CD4-positive, alpha-beta T cell treated with Interleukin-6 for 4 hours (primary cell): ENCODE data around the gene FXYD7.
"Not testable (repeated sequence)": the region's sequence is repeated elsewhere in the genome, so short reads cannot be mapped to it uniquely, and the experiment has no call there.

Source experiments
- DNase-seq: peaks from one replicate; pipeline ENCODE4 v3.0.0-alpha.2; 2020; ENCODE audit warnings: mixed read lengths

Gene FXYD7

DNA sequence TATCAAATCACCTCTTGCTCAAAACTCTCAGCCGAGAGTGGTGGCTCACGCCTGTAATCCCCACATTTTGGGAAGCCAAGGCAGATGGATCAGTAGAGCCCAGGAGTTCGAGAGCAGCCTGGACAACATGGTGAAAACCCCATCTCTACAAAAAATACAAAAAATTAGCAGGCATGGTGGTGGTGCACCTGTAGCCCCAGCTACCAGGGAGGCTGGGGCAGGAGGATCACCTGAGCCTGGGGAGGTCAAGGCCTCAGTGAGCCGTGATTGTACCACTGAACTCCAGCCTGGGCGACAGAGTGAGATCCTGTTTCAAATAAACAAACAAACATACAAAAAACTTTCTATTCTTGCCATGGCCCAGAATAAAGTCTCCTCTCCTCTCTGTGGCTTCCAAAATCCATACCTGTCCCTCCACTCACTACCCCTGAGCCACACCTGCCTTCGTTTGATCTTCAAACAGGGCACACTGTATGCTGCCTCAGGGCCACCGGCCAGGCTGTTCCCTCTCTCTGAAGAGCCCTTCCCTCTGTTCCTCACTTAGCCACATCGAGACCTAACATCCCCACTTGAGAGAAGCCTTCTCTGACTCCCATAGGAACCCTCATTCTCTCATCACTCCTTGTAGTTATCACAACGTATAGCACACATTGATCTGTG, 14.5 kb upstream of the FXYD7 start:
- DNase-seq, result no peak

DNA sequence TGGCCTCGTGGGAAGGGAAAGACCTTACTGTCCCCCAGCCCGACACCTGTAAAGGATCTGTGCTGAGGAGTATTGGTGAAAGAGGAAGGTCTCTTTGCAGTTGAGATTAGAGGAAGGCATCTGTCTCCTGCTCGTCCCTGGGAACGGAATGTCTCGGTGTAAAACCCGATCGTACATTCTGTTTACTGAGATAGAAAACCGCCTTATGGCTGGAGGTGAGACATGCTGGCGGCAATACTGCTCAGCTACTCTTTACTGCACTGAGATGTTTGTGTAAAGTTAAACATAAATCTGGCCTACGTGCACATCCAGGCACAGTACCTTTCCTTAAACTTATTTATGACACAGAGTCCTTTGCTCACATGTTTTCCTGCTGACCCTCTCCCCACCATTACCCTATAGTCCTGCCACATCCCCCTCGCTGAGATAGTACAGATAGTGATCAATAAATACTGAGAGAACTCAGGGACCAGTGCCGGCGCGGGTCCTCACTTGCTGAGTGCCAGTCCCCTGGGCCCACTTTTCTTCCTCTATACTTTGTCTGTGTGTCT, 13.3 kb upstream of the FXYD7 start:
- DNase-seq, result not testable (repeated sequence)

DNA sequence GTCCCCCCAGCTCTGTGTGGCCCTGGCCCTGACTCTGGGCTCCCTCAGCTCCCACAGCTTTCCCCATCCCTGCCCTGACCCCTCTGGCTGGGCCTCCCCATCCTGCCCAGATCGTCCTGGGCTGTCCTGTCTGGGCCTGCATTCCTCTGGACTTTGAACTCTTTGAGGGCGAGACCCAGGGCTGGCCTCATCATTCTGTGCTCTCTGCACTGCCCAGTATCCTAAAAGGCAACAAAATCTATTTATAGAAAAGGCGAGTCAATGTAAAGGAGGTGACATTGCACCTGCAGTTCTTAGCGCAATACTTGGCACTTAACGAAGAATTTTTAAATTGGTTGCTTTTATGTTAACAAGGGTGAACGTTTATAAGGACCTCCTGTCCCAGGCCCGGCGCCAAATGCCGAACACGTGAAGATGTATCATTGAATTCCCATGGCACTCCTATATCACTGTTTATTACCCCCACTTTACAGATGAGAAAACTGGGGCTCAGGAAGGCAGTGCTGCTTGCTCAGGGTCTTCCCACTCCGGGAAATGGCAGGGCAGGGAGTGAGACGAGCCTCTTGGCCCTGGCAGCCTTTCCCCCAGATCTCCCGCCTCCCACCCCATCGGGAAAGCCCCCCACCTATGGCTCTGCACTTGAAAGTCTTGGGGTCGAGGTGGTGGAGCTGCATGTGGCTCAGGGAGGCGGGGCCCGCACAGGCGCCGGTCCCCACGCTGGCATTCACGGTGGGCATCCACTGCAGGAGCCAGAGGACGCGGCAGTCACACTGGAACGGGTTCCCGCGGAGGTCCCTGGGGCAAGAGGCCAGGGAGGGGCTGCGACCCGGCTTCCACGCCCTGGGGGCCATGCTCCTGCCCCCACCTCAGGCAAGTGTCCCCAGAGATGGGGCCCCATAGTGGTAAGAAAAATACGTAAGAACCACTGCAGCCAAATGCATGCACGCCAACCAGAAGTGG, 12.0 kb upstream of the FXYD7 start:
- DNase-seq, result no peak

DNA sequence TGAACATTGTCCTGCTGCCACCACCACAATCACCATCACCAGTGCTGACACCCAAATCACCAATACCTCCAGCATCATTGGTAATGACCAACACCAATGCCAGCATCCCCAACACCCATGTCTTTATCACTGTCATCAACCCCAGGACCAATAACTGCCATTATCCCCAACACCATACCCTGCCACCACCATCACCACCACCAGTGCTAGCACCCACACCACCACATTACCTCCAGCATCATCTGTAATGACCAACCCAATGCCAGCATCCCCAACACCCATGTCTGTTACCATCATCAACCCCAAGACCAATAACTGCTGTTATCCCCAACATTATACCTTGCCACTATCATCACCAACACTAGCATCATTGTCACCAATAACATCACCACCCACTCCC, 10.8 kb upstream of the FXYD7 start:
- no peak for DNase-seq

DNA sequence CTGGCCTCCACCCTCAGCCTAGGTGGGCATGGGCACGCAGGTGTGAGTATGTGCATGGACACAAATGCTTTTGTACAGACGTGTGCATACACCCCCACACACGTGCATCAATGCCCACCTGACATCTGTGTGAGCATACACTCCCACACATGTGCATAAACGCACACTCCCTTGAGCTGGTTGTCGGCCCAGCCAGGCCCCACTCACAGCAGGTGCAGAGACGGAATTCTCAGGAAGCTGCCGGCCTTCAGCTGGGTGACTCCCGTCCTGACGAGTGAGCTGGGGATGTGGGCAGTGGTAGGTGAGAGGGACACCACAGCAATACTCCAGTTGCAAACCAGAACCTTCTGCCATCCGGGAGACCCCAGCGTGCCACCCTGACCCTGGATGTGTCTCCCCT, 9.2 kb upstream of the FXYD7 start:
- DNase-seq, result no peak

DNA sequence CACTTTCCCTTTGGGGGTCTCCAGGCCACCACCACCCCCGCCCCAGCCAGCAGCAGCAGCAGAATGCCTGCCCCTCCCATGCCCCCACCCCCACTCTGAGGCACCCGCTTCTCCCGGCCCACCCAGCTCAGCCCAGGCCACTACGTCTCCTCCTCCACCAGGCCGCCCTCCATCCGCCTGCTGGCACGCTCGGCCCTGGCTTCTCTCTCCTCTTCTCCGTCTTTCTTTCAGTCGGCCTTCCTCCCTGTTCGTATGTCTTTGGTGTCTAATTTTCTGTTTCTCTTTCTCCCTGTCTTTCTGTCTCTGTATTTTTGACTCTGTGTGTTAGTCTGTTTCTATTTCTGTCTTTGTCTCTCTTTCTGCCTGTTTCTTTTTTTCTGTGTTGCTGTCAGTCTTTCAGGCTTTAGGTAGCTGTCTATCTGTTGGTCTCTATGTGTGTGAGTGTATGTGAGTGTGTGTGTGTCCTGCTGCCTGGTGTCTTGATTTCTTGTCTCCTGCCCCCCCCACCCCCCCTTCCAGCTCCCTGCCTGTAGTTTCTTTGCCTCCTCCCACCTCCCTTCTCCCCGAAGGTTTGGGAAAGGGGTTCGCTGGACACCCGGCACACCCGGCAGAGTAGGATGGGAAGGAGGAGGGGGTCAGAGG, 8.3 kb upstream of the FXYD7 start, which contains the start of gene LGI4:
TSS of gene LGI4 (minus strand) at position 459 of the 642 bp plus-strand sequence. CDS start at position 80, 379 bp downstream.
- DNase-seq, result no peak

DNA sequence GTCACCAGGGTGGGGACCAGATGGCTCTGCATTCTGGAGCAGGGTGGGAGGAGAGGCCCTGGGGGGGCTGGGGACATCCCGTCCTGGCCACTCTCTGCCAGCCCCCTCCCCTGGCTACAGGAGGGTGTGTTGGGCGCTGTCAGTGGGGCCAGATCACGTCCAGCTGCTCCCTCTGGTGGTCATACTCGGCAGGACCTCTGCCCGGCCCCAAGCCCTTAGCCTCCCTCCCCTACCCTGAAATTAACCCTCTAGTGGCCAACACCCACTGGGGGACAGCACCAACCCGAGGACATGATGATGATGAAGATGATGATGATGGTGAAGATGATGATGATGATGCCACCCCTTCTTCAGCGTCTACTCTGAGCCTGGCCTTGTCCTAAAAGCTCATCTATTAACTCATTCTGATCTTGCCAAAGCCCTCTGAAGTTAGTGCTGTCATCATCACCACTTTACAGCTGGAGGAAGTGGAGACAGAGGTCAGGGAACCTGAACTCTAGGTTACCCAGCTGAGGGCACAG, 7.6 kb upstream of the FXYD7 start:
- DNase-seq, result peak; percentile 66

DNA sequence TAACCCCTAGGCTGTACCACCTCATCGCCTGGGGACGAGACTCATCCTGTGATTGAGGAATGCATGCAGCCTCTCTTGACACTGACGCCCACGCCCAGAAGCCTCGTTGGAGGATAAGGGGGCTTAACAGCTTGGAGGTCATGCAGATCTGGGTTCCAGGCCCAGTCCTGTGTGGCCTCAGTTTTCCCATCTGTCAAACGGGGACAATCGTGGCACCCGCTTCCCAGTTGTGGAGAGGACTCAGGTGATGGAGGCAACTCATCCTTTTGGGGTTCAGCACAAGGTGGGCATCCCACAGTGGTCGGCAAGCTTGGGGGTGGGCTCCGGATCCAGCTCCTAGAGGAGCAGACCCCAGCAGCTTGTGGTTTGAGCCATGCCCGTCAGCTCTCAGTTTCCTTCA, 6.8 kb upstream of the FXYD7 start:
- no peak for DNase-seq

DNA sequence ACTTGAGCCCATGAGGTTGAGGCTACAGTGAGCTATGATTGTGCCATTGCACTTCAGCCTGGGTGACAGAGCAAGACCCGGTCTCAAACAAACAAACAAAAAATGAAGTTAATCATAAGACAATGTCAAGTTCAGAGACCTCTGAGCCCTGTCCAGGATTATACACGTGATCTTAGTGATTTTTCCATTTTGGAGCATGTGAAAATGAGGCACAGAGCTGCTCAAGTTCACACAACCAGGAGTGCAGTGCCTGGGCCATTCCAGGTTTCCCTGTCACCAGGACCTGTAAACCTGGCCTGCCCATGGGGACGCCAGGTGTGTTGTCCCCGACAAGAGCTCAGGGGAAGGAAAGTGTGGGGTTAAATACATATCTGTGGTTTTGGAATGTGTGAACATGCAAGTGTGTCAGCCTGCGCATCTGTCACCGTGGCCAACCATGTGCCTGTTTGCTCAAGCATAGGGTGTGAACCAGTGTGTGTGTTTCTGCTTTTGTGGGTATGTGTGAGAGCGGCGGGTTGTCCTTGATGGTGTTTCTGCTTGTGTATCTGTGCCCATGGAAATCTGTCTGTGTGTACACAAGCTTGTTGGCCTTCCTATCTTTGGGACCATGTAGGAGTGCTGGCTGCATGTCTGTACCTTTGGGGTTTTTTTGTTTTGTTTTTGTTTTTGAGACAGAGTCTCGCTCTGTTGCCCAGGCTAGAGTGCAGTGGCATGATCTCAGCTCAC, 5.9 kb upstream of the FXYD7 start:
- no peak for DNase-seq

DNA sequence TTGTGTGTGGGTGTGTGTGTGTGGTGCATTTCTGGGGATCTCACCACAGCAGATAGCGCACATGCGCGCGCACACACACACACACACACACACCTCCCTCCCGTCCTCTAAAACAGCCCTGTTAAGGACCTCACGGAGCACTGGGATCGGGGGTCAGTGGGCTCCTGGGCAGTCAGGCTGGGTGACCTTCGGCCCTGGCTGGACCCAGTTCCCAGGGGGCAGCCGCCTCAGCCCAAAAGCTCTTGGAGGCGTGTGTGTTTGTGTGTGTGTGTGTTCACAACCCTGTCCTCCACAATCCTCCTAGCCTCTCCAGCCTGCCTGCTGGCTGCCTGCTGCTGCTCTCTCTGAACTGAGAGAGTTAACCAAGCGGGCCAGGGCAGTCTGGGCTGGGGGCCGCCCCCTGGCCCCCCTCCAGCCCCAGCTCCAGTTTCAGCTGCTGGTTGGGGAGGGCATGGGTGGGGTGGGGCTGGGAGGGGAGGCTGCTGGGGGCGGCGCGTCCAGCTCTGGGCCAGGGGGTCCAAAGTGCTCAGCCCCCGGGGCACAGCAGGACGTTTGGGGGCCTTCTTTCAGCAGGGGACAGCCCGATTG, 4.7 kb upstream of the FXYD7 start, which contains the start of gene FXYD1:
TSS of gene FXYD1 (plus strand) at position 520 of the 588 bp plus-strand sequence. CDS start 1,256 bp downstream, outside the sequence.
- no peak for DNase-seq

DNA sequence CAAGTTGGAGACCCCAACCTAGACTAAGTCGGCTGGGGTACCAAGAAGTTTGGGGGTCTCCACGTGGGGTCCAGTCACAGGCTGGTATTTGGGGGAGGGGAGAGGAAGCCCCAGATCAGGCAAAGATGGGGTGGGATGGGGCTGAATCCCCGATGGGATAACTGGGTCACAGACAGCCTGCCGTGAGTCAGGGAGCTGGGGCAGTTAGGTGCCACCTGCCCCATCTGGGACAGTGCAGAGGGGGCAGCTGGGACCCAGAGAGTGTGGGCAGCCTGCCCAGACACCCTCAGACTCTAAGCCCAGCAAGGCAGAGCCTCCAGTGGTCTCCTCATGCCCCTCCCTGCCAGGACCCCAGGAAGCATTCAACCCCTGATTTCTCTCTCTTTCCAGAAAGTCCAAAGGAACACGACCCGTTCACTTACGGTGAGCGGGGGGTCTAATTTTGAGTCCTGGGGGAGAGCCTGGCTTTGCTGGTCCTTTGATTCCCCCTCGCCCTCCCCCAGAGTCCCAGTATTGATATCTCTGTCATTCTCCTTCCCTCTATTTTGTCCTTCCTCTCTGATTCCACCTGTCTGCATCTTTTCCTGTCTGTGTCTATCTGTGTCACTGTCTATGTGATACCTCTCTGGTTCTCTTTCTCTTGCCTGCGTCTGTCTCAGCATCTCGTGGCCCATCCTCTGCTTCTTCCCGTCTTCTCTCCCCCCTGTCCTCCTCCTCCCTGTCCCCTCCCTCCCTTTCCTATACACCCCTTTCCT, 2.7 kb upstream of the FXYD7 start:
- DNase-seq, result no peak

DNA sequence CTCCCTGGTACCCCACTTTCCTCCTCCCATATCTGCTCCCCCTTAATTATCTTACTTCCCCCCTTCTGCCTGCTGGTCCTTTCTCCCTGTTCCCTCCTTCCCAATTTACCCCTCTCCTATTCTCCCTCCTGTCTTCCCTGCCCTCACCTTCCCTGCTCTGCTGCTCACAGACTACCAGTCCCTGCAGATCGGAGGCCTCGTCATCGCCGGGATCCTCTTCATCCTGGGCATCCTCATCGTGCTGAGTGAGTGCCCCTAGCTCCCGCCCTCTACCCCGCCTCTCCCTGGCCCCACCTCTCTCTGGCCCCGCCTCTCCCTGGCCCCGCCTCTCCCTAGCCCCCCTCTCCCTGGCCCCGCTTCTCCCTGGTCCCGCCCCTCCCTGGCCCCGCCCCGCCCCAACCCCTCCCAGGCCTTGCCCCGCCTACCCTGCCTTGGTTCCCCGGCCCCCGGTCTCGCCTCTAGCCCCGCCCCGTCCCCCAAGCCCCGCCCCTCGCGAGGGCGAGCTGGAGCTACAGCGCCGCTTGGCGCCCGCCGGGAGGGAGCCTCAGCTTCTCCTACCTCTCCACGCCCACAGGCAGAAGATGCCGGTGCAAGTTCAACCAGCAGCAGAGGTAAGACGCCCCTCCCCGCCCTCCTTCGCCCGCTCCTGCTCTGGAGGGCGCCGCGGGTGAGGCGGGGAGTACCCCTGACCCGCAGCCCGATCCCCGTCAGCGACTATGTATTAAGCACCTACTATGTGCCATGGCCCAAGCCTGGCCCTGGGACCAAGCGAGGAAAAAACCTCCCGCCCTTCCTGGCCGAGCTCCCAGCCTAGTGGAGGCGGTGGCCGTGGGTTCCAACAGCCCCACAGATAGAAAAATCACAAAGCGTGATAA, 1.9 kb upstream of the FXYD7 start:
- peak; percentile 98 for DNase-seq

DNA sequence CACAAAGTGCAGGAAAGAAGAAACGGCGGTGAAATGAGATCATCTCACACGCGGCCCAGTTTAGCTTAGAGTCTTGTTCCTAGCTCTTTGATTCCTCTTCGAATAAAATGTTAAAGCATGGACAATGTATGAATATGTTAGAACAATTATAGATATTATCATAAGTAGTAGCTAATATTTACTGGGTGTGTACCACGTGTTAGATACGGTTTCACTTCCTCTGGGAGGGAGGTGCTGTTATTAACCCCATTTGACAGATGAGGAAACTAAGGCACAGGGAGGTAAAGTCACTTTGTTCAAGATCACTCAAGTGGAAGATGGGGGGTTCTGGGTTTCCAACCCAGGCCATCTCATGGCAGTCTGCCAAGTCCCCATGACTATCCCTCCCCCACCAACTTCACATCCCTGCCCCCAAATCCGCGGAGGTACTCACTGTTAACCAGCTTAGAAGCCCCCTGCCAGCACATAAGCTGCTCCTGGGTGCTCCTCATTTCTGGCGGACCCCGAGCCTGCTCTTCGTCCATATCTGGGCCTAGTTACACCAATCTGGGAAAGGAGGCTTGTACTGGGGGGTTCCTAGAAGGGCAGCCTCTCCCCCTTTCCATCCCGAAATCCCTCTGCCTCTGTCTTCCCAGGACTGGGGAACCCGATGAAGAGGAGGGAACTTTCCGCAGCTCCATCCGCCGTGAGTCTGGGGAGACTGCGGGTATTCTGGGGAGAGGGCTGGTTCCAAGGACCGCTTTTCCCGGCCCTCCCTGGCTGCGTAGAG, 1.0 kb upstream of the FXYD7 start:
- peak; percentile 37 for DNase-seq

DNA sequence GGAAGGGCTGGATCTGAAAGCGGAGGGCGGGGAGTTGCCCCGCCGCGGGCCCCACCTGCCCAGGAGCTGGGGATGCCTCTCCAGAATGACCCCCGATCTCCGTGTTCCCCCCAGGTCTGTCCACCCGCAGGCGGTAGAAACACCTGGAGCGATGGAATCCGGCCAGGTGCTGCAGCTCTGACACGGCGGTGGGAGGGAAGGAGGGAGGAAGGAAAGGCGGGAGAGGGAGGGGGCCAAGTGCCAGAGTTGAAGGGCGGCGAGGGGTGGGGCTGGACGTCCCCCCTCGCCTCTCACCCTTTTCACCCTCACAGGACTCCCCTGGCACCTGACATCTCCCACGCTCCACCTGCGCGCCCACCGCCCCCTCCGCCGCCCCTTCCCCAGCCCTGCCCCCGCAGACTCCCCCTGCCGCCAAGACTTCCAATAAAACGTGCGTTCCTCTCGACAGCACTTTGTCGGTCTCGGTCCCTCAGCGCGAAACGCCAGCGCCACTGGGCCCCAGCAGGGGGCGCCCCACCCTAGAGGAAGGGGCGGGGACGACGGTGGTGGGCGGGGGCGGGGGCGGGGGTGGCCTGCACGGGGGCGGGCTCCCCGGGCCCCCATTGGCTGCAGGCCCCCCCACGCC, 337 bp upstream of the FXYD7 start:
- DNase-seq, result peak; percentile 78

DNA sequence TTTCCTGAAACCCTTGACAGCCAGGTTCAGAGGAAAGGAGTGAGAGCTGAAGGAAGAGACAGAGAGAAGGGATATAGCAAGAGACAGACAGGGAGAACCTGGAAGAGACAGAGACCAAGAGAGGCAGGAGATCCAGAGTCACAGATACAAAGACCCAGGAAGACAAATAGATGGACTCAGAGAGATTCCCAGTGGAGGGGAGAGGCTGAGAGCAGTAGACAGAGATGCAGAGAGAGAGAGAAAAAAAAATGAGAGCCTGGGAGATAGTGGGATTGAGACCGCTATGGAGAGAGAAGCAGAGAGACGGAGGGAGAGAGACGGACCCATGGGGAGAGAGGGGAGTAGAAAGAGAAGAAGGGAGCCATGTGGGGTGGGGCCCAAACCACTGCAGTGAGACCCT, 763 bp downstream of the FXYD7 start:
- no peak for DNase-seq

DNA sequence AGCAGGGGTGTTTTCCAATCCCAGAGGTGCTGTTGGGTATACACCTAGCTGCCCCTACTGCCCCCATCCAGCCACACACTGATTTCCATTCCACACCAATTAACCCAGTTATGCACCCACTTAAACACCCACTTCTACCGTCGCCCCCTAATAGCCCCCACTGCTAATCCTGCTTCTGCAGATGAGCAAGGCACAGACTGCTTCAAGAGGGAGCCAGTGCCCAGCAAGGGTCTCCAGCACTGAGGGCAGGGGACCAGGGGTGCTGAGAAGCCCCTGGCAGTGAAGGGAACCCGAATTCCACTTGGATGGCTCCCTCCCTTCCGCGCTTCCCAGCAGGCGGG, 1.2 kb downstream of the FXYD7 start:
- DNase-seq, result no peak

DNA sequence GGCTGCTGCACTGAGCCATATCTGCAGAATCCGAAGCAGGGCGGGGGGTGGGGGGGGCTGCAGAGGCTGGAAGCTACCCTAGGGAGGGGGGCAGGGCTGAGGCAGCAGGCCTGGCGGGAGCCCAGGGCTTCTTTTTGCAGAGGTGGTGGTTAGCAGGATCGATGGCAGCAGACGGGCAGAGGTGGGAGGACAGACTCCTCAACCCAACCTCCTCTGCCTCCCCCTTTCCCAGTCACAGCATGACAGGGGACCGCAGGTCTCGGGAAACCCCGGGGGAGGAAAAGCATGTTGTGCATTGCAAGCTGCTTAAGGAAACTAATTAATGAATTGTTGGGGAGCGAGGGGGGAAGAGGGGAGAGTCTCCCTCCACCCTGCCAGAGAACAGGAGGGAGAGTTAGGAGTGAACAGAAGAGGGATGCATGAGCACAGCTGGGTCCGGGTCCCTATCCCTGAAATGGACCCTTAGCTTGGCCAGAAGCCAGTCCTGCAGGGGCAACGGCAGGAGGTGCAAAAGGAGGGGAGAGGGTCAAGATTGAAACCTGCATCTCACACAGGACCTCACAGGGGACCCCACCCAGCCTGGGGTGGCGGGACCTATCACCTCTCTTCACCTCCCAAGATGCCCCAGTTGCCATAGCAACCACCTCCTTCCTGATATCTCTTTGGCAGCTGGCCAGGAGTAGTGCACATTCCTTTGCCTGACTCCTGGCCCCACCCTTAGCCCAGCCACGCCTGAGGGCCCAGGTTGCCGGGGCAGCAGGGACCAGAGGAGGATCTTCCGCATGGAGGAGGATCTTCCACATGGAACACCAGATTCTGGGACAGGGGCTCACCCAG, 1.8 kb downstream of the FXYD7 start:
- peak; percentile 67 for DNase-seq
